ENCODE results near the gene SLC8B1.

The SLC8B1 gene

GRCh38 chr12:113322343-113322742 lies 12.6 kb downstream of the SLC8B1 start:
- DNase-seq (ENCODE audit: low read depth in 2 of 2), result no peak

- DNase-seq (ENCODE audit: low read depth in 2 of 2), result no peak
Observed at GRCh38 chr12:113320401-113320800, 14.5 kb downstream of the SLC8B1 start.

DNA sequence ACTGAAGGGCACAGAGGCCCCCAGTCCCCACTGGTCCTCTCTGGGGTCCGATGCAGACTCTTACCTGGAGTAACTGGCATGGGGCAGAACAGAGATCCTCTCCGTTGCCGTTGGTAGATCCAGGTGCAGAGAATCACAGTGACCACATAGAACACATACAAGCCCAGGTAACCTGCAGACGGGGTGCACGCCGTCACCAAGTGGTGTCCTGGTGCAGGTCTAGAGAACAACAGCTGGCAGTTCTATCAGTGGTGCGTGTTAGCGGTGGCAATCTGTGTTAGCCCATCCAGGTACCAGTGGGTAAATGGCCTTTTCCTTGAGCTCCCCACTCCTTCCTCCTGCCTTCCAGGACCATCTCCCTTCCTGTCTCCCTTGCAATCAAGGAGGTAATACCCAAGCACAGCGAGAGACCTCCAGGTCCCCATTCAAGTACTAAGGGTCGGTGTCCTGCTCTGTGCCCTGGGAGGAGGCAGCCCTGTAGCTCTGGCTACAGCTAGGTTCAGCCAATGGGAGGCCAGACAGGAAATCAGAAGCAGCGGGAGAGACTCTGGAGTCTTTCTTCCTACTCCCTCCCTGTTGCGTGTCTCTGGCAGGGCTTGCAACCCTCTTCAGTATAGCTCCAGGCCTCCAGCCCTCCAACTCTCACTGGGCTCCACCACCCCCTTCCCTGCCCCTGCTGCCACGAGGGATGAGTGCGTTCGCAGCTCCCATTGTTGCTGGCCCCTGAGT lies 15.8 kb downstream of the SLC8B1 start:
- DNase-seq (ENCODE audit: low read depth in 2 of 2), result no peak

- DNase-seq (ENCODE audit: low read depth in 2 of 2), result no peak
Observed at GRCh38 chr12:113318046-113318656, 16.8 kb downstream of the SLC8B1 start.

GRCh38 chr12:113317122-113317521 lies 17.8 kb downstream of the SLC8B1 start:
- no peak for DNase-seq (ENCODE audit: low read depth in 2 of 2)

GRCh38 chr12:113316155-113316554 lies 18.8 kb downstream of the SLC8B1 start:
- no peak for DNase-seq (ENCODE audit: low read depth in 2 of 2)

- DNase-seq (ENCODE audit: low read depth in 2 of 2), result no peak
Observed at GRCh38 chr12:113315358-113315757, 19.6 kb downstream of the SLC8B1 start.

- no peak for DNase-seq (ENCODE audit: low read depth in 2 of 2)
Observed at GRCh38 chr12:113314121-113314529, 20.8 kb downstream of the SLC8B1 start.

- no peak for DNase-seq (ENCODE audit: low read depth in 2 of 2)
Observed at GRCh38 chr12:113310489-113310888, 24.4 kb downstream of the SLC8B1 start.

DNA sequence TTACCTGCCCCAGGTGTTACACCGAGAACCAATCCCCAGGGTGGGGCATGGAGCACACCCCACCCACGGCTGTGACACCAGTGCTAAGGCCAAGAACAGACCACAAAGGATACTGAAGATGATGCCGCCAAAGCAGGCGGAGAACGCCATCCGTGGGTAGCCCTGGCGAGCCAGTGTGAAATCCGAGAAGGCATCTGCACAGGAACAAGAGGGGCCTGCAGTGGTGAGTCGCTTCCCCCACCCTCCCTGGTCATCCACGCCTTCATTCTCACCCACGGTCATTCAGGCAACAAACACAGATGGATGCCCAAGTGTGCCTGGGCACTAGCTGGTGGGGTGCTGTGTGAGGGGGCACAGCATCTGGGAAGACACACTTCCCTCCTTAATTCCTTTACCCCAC lies 28.5 kb downstream of the SLC8B1 start:
- no peak for DNase-seq (ENCODE audit: low read depth in 2 of 2)

GRCh38 chr12:113305281-113305856 lies 29.5 kb downstream of the SLC8B1 start:
- no peak for DNase-seq (ENCODE audit: low read depth in 2 of 2)

DNA sequence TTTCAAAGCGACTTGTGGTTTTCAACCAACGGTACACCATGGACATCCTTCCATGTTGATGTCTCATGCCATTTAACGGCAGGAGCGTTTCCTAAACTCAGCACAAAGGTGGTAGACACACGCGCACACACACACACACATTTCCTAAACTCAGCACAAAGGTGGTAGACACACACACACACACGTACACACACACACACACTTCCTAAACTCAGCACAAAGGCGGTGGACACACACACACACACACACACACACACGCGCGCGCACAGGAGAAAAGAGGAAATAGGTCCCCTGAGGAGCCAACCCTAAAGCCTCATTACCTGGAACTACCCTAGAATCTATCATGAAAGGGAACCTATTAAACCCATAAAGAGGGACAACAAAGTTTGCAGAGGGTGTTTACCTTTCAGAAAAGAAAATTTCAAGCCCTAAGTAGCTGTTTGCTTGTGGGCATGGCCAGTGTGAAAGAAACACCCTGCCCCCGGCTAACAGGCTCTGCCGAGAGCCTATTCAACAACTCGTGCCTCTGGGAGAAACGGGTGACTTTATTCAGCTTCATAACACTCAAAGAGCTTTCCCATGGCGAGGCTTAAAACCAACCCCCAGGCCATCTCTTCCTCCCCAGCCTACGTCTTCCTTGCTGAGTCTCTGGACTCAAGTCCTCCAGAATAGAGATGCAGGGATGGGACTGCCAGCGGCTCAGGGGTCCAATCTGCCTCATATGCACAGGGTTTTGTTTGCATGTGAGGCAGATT lies 31.8 kb downstream of the SLC8B1 start:
- no peak for DNase-seq (ENCODE audit: low read depth in 2 of 2)

DNA sequence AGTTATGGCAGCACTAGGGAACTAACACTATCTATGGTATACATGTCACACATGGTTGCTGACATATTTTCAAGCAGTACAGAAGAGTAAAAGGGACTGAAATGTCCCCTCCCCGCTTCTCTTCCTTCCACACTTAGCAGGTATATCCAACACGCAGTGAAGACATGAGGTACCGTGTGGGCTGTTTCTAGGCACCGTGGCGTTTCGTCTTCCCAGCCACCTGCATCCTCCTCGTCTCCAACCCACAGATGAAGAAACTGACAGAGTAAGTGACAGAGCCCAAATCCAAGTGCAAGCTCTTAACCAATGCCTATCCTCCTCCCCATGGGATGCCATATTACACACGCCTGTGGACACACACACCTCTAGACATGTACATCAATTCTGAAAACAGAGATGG lies 32.4 kb downstream of the SLC8B1 start:
- no peak for DNase-seq (ENCODE audit: low read depth in 2 of 2)

GRCh38 chr12:113301811-113302210 lies 33.1 kb downstream of the SLC8B1 start:
- DNase-seq (ENCODE audit: low read depth in 2 of 2), result no peak

- DNase-seq (ENCODE audit: low read depth in 2 of 2), result no peak
Observed at GRCh38 chr12:113299619-113300237, 35.2 kb downstream of the SLC8B1 start.

GRCh38 chr12:113298861-113299545 lies 35.9 kb downstream of the SLC8B1 start:
- DNase-seq (ENCODE audit: low read depth in 2 of 2), result no peak

DNA sequence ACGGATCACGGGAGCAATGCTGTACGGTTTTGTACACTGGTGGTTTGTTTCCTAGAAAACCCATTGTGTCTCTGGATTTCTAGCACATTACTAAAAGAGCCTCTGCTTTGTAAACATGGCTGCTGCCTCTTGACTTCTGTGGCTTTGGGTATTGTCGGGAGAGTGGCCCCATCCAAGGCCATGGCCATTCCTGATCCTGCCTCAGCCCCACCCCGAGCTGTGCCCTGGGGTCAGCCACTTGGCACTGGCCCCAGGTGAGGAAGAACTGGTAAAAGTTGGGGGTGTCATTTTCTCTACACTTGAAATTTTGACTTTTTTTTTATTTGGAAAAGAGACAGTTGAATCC lies 36.5 kb downstream of the SLC8B1 start:
- no peak for DNase-seq (ENCODE audit: low read depth in 2 of 2)

GRCh38 chr12:113297621-113298471 lies 37.1 kb downstream of the SLC8B1 start:
- DNase-seq (ENCODE audit: low read depth in 2 of 2), result no peak

DNA sequence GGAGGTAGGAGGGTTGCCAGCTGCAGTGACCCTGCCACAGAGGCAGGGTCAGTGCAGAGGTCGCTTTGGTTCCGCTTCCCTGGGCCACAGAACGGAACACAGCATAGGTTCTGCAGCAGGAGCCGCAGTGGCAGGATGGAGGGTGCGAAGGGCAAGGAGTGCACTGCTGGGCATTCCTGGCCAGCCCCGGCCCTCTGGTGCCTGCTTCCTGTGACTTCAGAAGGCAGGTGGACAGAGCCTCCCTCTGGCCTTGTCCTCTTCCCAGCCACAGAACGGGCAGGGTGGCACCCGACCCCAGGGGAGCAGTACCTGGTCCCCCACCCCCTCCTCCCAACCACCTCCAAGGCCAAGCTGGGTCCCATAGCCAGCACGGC lies 37.7 kb downstream of the SLC8B1 start:
- no peak for DNase-seq (ENCODE audit: low read depth in 2 of 2)

GRCh38 chr12:113296557-113297213 lies 38.2 kb downstream of the SLC8B1 start:
- DNase-seq (ENCODE audit: low read depth in 2 of 2), result no peak
